GM12874 (cell line): ENCODE measurements around the gene CHI3L1.

Source experiments
- CTCF ChIP-seq: IDR thresholded peaks from 2 replicates; pipeline ENCODE4 v1.5.1; 2011; ENCODE audit warnings: low read depth, mild to moderate bottlenecking, control low read depth, low read length, moderate library complexity; ENCODE audit not compliant: insufficient read depth

CHI3L1 gene

GRCh38 chr1:203180611-203181330 is 5.7 kb downstream of the CHI3L1 start:
- TF ChIP-seq CTCF = no peak

- no peak for TF ChIP-seq CTCF
Observed at GRCh38 chr1:203179667-203180005, 6.9 kb downstream of the CHI3L1 start.

GRCh38 chr1:203178821-203179666 is 7.5 kb downstream of the CHI3L1 start:
- TF ChIP-seq CTCF = no peak

GRCh38 chr1:203178083-203178482 is 8.4 kb downstream of the CHI3L1 start:
- no peak for TF ChIP-seq CTCF

GRCh38 chr1:203177470-203178039 is 8.9 kb downstream of the CHI3L1 start:
- TF ChIP-seq CTCF = no peak

- TF ChIP-seq CTCF = no peak
Observed at GRCh38 chr1:203177036-203177405, 9.5 kb downstream of the CHI3L1 start.

- no peak for TF ChIP-seq CTCF
Observed at GRCh38 chr1:203176273-203177035, 10.1 kb downstream of the CHI3L1 start.
